Endothelial cell (in vitro differentiated cells): Measurements from ENCODE around the gene SLC1A7. TPM values are rescaled to one million over a fixed set of nuclear protein-coding genes. Genes with fewer than 3 reads are reported as not detected.
A peak's percentile ranks its signal among the peaks of the same experiment; 100 is the strongest.

Experiments used
- DNase-seq: peaks from one replicate; pipeline ENCODE4 v3.0.0; 2021; ENCODE audit warnings: low spot score
- H3K27ac Mint-ChIP-seq: one replicate; pipeline ENCODE4 v1.8.0; 2021; ENCODE audit warnings: mixed read lengths, inconsistent platforms; ENCODE audit not compliant: unreplicated experiment
- H3K27me3 Mint-ChIP-seq: one replicate; pipeline ENCODE4 v1.8.0; 2021; ENCODE audit warnings: mild to moderate bottlenecking, moderate library complexity, mixed read lengths, inconsistent platforms; ENCODE audit not compliant: unreplicated experiment
- H3K36me3 Mint-ChIP-seq: one replicate; pipeline ENCODE4 v1.8.0; 2021; ENCODE audit warnings: mild to moderate bottlenecking, low read depth, mixed read lengths, inconsistent platforms; ENCODE audit not compliant: unreplicated experiment
- H3K4me1 Mint-ChIP-seq: one replicate; pipeline ENCODE4 v1.8.0; 2021; ENCODE audit warnings: mild to moderate bottlenecking, mixed read lengths, inconsistent platforms; ENCODE audit not compliant: unreplicated experiment
- H3K4me3 Mint-ChIP-seq: one replicate; pipeline ENCODE4 v1.8.0; 2021; ENCODE audit warnings: mild to moderate bottlenecking, mixed read lengths, inconsistent platforms; ENCODE audit not compliant: unreplicated experiment
- H3K9me3 Mint-ChIP-seq: one replicate; pipeline ENCODE4 v1.8.0; 2021; ENCODE audit warnings: mixed read lengths, inconsistent platforms; ENCODE audit not compliant: unreplicated experiment
- CTCF ChIP-seq: fragments of 200-600 bp; sonication (generic); IDR thresholded peaks from one replicate; pipeline ENCODE4 v1.5.0; 2021; ENCODE audit warnings: antibody characterized with exemption; ENCODE audit not compliant: unreplicated experiment
- total RNA-seq: library from RNA; stranded (reverse); fragmentation: NEBNext Ultra II Directional; extraction: Animal tissue kit (Norgen Biotek cat#: 25700); gene quantifications from one replicate; pipeline ENCODE4 v1.2.1, GENCODE V29; 2021; ENCODE audit not compliant: unreplicated experiment

SLC1A7 gene
- total RNA-seq, 1 donor from 2014 or later = not detected

- TF ChIP-seq CTCF = no peak
- no peak overlapping the region for H3K4me3 Mint-ChIP-seq
- no peaks in the 10 kb centered on the region for H3K36me3 Mint-ChIP-seq
- H3K27ac Mint-ChIP-seq = no peak overlapping the region
- peaks cover 12% of the 10 kb centered on the region for H3K27me3 Mint-ChIP-seq
- peaks cover 19% of the 10 kb centered on the region for H3K4me1 Mint-ChIP-seq
- no peak for DNase-seq
- no peaks in the 10 kb centered on the region for H3K9me3 Mint-ChIP-seq
Observed at GRCh38 chr1:53114090-53114489, 28.3 kb downstream of the SLC1A7 start.

- H3K36me3 Mint-ChIP-seq = no peaks in the 10 kb centered on the region
- H3K9me3 Mint-ChIP-seq = no peaks in the 10 kb centered on the region
- DNase-seq = no peak
- H3K27ac Mint-ChIP-seq = no peak overlapping the region
- TF ChIP-seq CTCF = no peak
- H3K27me3 Mint-ChIP-seq = peaks cover 12% of the 10 kb centered on the region
- peaks cover 19% of the 10 kb centered on the region for H3K4me1 Mint-ChIP-seq
- H3K4me3 Mint-ChIP-seq = no peak overlapping the region
Observed at GRCh38 chr1:53112861-53113260, 29.6 kb downstream of the SLC1A7 start.

- Mint-ChIP-seq H3K9me3 (no peaks in the 10 kb centered on the region), H3K4me1 (peaks cover 23% of the 10 kb centered on the region), H3K27me3 (peaks cover 12% of the 10 kb centered on the region), H3K27ac (no peak overlapping the region), H3K4me3 (no peak overlapping the region), H3K36me3 (no peaks in the 10 kb centered on the region)
- TF ChIP-seq CTCF = no peak
- no peak for DNase-seq
Observed at GRCh38 chr1:53112271-53112774, 30.1 kb downstream of the SLC1A7 start.

- Mint-ChIP-seq H3K27me3 (peaks cover 10% of the 10 kb centered on the region), H3K27ac (no peak overlapping the region), H3K4me3 (no peak overlapping the region), H3K4me1 (peaks cover 21% of the 10 kb centered on the region), H3K36me3 (no peaks in the 10 kb centered on the region), H3K9me3 (no peaks in the 10 kb centered on the region)
- TF ChIP-seq CTCF = no peak
- DNase-seq = no peak
Observed at GRCh38 chr1:53111693-53112092, 30.7 kb downstream of the SLC1A7 start.

GRCh38 chr1:53111073-53111556, 31.3 kb downstream of the SLC1A7 start:
- no peak overlapping the region for H3K27ac Mint-ChIP-seq

More at GRCh38 chr1:53111073-53111556, 31.3 kb downstream of the SLC1A7 start:
- Mint-ChIP-seq H3K4me1 (peaks cover 17% of the 10 kb centered on the region), H3K9me3 (no peaks in the 10 kb centered on the region), H3K4me3 (peak overlapping the region; percentile 13), H3K27me3 (peaks cover 10% of the 10 kb centered on the region), H3K36me3 (no peaks in the 10 kb centered on the region)
- no peak for DNase-seq
- no peak for TF ChIP-seq CTCF
